RCC 7860 (cell line): Measurements from ENCODE around the gene LRP1.

ENCODE experiments used
- DNase-seq: peaks from one replicate; pipeline ENCODE4 v3.0.0-alpha.2; 2015; ENCODE audit warnings: low spot score
- FAIRE-seq: peaks from 2 replicates; lab custom pipeline; 2012; peaks lifted over from hg19 to GRCh38; lab: Jason Lieb, UNC

The LRP1 gene

GRCh38 chr12:57152639-57153038 lies 24.4 kb downstream of the LRP1 start:
- FAIRE-seq (no peak), DNase-seq (no peak)

DNA sequence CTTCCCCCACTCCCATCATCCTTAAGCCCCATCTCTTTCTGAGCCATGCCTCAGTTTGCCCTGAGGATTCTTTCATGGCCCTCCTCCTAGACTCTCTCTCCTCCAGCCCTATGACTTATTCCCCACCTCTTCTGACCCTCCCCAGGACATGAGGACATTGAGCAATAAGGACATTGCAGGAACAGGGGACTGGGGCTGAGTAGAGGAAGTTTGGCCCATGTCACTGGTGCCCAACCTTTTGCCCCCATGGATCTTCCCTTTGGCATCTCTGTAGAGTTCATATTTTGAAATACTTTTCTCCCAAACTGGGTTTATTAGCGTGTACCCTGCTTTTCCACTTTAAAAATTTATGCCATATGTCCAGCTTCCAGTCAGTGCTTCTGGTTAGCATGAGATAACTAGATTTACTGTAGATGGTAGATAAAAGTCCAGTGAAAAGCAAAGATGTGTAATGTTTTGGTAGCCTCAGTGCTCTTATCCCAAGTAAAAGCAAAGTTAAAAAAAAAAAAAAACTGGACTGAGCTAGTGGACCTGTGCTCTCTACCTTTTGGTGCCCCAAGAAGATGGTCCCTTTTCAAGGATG lies 25.2 kb downstream of the LRP1 start:
- no peak for DNase-seq
- no peak for FAIRE-seq

- FAIRE-seq, result no peak
- DNase-seq, result no peak
Measured at GRCh38 chr12:57154076-57154475, 25.8 kb downstream of the LRP1 start.

GRCh38 chr12:57154804-57155434 lies 26.6 kb downstream of the LRP1 start:
- FAIRE-seq (no peak), DNase-seq (no peak)

DNA sequence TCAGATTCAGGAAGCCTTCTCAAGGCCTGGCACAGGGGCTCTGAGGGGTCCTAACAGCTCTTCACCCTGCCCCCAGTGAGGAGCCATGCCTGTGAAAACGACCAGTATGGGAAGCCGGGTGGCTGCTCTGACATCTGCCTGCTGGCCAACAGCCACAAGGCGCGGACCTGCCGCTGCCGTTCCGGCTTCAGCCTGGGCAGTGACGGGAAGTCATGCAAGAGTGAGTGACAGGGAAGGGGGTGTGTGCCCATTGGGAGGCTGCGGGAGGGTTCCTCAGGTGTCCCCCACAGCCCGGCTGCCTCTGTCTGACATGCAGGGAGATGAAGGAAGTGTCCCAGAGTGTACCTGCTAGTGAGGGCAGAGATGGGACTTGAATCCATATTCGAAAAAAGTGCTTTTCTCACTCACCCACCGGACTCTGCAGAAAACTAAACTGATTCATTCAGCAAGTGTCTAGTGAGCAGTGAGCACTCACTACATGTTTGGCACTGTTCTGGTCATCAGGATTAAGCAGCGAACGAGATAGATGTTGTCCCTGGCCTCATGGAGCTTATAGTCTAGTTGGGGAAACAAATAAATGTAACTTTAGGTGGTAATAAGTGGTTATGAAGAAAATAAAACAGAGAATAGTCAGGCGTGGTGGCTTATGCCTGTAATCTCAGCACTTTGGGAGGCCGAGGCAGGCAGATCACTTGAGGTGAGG lies 28.6 kb downstream of the LRP1 start:
- DNase-seq (no peak), FAIRE-seq (no peak)

- no peak for FAIRE-seq
- no peak for DNase-seq
Measured at GRCh38 chr12:57157588-57158173, 29.4 kb downstream of the LRP1 start.

DNA sequence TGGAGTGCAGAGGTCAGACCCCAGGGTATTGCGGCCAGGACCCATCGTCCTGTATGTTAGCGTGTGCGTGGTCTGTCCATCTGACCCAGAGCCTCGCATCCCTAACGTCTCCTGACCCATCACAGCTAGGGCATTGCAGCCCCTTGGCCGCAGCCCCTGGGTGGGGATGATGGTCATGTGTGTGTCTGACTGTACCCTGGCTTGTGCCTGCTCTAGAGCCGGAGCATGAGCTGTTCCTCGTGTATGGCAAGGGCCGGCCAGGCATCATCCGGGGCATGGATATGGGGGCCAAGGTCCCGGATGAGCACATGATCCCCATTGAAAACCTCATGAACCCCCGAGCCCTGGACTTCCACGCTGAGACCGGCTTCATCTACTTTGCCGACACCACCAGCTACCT lies 29.9 kb downstream of the LRP1 start:
- no peak for DNase-seq
- no peak for FAIRE-seq

DNA sequence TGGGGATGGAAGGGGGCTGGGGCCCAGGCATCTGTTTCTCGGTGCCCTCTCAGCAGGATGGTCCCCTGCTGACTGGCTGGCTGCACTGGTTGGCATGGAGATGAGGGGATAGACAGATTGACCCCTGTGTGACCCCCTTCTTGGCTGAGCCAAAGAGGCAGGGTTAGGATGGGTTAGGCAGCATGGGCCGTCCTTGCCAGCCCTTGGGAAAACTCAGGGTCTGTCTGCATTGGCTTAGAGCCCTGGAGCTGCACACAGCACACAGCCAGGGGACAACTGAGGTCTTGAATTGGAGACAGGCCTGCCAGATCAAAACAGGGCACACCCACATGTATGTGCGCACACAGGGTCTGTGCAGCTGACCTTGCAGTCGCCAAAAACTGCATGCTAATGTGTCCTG lies 30.4 kb downstream of the LRP1 start:
- DNase-seq, result no peak

DNA sequence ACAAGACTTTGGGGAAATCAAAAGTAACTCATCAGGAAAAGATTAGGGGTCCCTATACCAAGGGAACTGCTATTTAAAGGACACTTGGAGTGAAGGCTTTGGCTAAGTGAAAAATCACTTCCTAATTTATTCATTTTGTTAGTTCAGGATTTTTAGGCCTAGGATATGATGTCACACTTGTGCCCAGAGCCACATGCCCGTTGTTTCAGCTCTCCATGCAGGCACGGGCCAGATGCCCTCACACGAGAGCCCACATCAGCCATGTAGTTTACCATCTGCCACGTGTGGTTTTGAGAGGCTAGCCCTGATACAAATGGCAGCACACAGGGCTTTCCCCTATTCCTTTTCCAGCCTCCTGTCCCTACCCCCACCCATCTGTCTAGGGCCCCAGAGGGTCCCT lies 31.0 kb downstream of the LRP1 start:
- no peak for FAIRE-seq

More for the DNA sequence above, 30.4 kb downstream of the LRP1 start:
- FAIRE-seq, result no peak

GRCh38 chr12:57160040-57160439 lies 31.8 kb downstream of the LRP1 start:
- DNase-seq, result no peak
- FAIRE-seq, result no peak

More for the DNA sequence above, 31.0 kb downstream of the LRP1 start:
- DNase-seq, result no peak

- FAIRE-seq (no peak), DNase-seq (no peak)
Measured at GRCh38 chr12:57160741-57161140, 32.5 kb downstream of the LRP1 start.

- no peak for DNase-seq
- no peak for FAIRE-seq
Measured at GRCh38 chr12:57161491-57161890, 33.2 kb downstream of the LRP1 start.

DNA sequence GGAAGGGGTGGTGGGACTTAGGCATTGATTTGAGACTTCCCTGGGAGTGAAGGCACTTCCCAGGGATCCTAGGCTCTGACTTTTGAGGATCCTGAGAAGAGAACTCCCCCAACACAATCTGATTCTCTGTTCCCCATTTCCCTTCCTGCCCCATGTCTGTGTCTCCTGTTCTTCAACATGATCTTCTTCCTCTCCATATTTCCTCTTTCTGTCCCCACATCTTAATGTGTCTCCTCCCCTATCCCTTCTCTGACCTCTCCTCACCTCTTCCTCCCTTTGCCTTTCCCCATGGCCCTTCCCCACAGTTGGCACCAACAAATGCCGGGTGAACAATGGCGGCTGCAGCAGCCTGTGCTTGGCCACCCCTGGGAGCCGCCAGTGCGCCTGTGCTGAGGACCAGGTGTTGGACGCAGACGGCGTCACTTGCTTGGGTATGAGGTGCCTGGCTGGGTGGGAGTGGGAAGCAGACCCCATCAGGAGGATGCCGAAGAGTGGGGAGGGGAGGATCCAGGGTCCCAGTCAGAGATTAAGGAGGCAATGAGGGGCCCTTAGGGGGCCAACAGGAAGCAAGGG lies 34.4 kb downstream of the LRP1 start:
- DNase-seq, result no peak
- FAIRE-seq, result no peak

- FAIRE-seq (no peak), DNase-seq (no peak)
Measured at GRCh38 chr12:57164454-57164853, 36.2 kb downstream of the LRP1 start.

DNA sequence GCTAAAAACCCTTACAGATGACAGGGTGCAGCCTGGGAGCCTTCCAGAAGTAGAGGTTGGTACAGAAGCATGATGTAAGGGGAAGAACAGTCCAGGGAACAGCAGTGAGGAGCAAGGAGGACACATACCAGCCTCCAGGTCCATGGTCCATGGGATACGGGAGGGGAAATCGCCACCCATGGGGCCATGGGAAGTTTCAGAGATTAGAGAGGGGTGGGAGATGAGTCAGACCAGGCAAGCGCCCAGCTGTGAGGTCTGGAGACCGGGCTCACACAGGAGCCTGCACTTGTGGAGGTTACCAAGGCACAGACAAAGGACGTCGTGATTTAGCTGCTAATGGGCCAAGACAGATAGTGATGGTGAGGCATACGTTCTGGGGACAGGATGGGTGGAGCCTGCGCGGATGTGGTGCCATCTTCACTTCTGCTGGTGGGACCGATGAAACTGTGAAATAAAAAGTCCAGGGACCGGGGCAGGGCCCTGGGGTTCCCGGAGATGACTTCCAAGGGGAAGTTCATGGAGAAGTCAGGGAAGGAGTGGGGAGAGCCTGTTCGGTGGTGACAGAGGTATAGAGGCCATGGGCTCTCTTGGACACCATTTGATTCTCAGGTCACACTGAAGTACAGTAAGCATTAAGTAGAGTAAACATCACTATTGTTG lies 36.8 kb downstream of the LRP1 start:
- DNase-seq (no peak), FAIRE-seq (no peak)

GRCh38 chr12:57165741-57166140 lies 37.5 kb downstream of the LRP1 start:
- FAIRE-seq (no peak), DNase-seq (no peak)

DNA sequence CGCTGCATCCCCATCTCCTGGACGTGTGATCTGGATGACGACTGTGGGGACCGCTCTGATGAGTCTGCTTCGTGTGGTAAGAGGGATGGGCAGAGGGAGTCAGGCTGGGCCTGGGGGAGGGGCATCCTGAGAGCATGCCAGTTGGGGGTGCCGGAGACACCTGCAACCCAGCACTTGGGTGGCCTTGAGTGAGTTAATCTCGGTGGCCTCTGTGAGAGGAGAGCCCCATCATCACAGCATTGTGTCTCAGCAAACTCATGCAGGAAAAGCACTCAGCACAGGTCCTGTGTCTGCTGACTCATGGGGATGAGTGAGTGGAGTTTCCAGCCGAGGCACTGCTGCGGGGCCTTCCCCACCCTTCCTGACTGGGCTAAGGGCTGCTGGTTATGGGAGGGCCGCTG lies 38.7 kb downstream of the LRP1 start:
- FAIRE-seq (no peak), DNase-seq (peak; percentile 57)

DNA sequence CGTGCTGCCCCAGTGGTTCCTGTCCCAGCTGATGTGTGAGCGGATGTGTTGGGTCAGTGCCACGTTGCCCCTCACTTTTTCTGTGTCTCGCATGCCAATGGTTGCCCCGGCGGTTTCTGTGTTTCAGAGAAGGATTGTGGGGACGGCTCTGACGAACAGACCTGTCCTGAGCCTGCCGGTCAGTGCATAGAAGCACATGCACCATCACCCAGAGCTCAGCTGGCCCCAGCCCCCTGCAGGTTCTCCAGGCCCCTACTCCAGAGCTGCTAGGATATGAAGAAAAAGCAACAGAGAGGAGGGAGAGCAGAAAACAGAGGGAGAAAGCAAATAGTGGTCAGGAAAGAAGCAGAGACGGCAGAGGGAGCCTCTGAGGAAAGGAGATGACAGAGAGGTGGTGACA lies 39.8 kb downstream of the LRP1 start:
- FAIRE-seq, result no peak
- no peak for DNase-seq

- no peak for FAIRE-seq
Measured at GRCh38 chr12:57169046-57169795, 40.9 kb downstream of the LRP1 start.

GRCh38 chr12:57169969-57170368 lies 41.7 kb downstream of the LRP1 start:
- DNase-seq (no peak), FAIRE-seq (no peak)

More at GRCh38 chr12:57169046-57169795, 40.9 kb downstream of the LRP1 start:
- no peak for DNase-seq
